ENCODE results near the gene EXOC5. TPM values are rescaled to one million over a fixed set of nuclear protein-coding genes. Genes with fewer than 3 reads are reported as not detected.

Gene EXOC5
- total RNA-seq, 4 donors from 2014 or later: 54.9 to 81.6 (median 68.5) TPM

- Histone ChIP-seq H3K36me3 (peaks cover 0 to 50% of the 10 kb centered on the region in 2 donors), H3K9me3 (no peaks in the 10 kb centered on the region), H3K4me1 (no peaks in the 10 kb centered on the region), H3K4me3 (no peak overlapping the region), H3K27ac (no peak overlapping the region), H3K27me3 (no peaks in the 10 kb centered on the region)
- no peak for ATAC-seq
- WGBS, 2 donors (ENCODE audit: low coverage in 1 of 2): 49 to 54% methylated on average over 6 of the region's 6 CpGs
- TF ChIP-seq CTCF (IDR thresholded peaks at IDR 0.05) (no peak), POLR2AphosphoS5 (IDR thresholded peaks at IDR 0.05) (no peak), POLR2A (IDR thresholded peaks at IDR 0.05) (no peak), EP300 (IDR thresholded peaks at IDR 0.05) (no peak)
Observed at GRCh38 chr14:57291692-57292647, 23.3 kb upstream of the EXOC5 start.

- TF ChIP-seq EP300 (IDR thresholded peaks at IDR 0.05) (no peak), POLR2A (IDR thresholded peaks at IDR 0.05) (no peak), POLR2AphosphoS5 (IDR thresholded peaks at IDR 0.05) (no peak), CTCF (IDR thresholded peaks at IDR 0.05) (no peak)
- Histone ChIP-seq H3K4me3 (no peak overlapping the region), H3K4me1 (no peaks in the 10 kb centered on the region), H3K9me3 (no peaks in the 10 kb centered on the region), H3K36me3 (peaks cover 0 to 63% of the 10 kb centered on the region in 2 donors), H3K27me3 (no peaks in the 10 kb centered on the region), H3K27ac (no peak overlapping the region)
- WGBS, 2 donors (ENCODE audit: low coverage in 1 of 2): 69 to 75% methylated on average over 5 of the region's 5 CpGs
- no peak for ATAC-seq
Observed at GRCh38 chr14:57290751-57291150, 22.0 kb upstream of the EXOC5 start.

- no peak for ATAC-seq
- Histone ChIP-seq H3K36me3 (peaks cover 0 to 91% of the 10 kb centered on the region in 2 donors), H3K4me1 (no peaks in the 10 kb centered on the region), H3K27me3 (no peaks in the 10 kb centered on the region), H3K27ac (no peak overlapping the region), H3K4me3 (no peak overlapping the region), H3K9me3 (no peaks in the 10 kb centered on the region)
- TF ChIP-seq EP300 (IDR thresholded peaks at IDR 0.05): no peak
- TF ChIP-seq POLR2A (IDR thresholded peaks at IDR 0.05): no peak
- no peak for TF ChIP-seq POLR2AphosphoS5 (IDR thresholded peaks at IDR 0.05)
- no peak for TF ChIP-seq CTCF (IDR thresholded peaks at IDR 0.05)
- 78 to 83% methylated on average over 2 of the region's 2 CpGs for WGBS, 2 donors (ENCODE audit: low coverage in 1 of 2)
Observed at GRCh38 chr14:57287745-57288144, 19.0 kb upstream of the EXOC5 start.

GRCh38 chr14:57277062-57277461 is 8.4 kb upstream of the EXOC5 start:
- 95 to 96% methylated on average over 3 of the region's 3 CpGs for whole genome bisulfite sequencing, 2 donors (ENCODE audit: low coverage in 1 of 2)
- Histone ChIP-seq H3K27ac (no peak overlapping the region), H3K4me1 (peaks cover 0 to 7% (median 0%) of the 10 kb centered on the region in 3 donors), H3K36me3 (peaks cover 0 to 66% of the 10 kb centered on the region in 2 donors), H3K4me3 (no peak overlapping the region), H3K27me3 (no peaks in the 10 kb centered on the region), H3K9me3 (no peaks in the 10 kb centered on the region)
- TF ChIP-seq POLR2A (IDR thresholded peaks at IDR 0.05) (no peak), CTCF (IDR thresholded peaks at IDR 0.05) (no peak), EP300 (IDR thresholded peaks at IDR 0.05) (no peak), POLR2AphosphoS5 (IDR thresholded peaks at IDR 0.05) (no peak)
- no peak for ATAC-seq

Data from gastroesophageal sphincter (tissue), 4 donors.